Sigmoid colon (tissue), 4 donors: ENCODE data around the gene ELMOD2.

Experiments used
- POLR2A ChIP-seq, 2 donors: fragments of 450-650 bp; IDR thresholded peaks; one replicate each; pipeline ENCODE4 v1.6.1; 2016; ENCODE audit warnings: antibody characterized with exemption in 2 of 2, mild to moderate bottlenecking in 2 of 2, moderate library complexity in 2 of 2
- POLR2AphosphoS5 ChIP-seq, 4 donors: sonication (generic); formaldehyde crosslinking; IDR thresholded peaks; one replicate each; pipeline ENCODE4 v1.6.1; 2017; ENCODE audit warnings: antibody characterized with exemption in 4 of 4
- TF ChIP-seq, protein P1 (sequence below), 4 experiments: fragments of 450-650 bp in 3 of 4; fragments of 200-600 bp in 1 of 4; IDR thresholded peaks; one replicate each; pipeline ENCODE4 v1.5.1; 2016 to 2019; ENCODE audit warnings: antibody characterized with exemption in 4 of 4, mild to moderate bottlenecking in 3 of 4, moderate library complexity in 2 of 4

DNA sequence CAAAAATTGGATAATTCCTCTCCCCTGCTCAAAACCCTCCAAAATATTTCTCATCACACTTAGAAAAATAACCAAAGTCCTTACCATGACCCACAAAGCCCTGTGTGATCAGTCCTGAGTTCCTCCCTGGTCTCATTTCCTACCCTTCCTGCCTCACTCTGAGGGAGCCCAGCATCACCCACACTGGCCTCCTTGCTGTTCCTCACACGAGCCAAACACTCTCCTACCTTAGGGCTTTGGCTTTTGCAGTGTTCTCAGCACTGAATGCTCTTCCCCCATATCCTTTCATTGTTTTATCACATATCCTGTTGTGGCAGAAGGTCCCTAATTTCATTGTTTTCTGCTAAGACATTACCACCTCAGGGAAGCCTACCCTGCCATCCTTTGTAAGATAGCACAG is 38.0 kb upstream of the ELMOD2 start:
- TF ChIP-seq, protein P1, sequence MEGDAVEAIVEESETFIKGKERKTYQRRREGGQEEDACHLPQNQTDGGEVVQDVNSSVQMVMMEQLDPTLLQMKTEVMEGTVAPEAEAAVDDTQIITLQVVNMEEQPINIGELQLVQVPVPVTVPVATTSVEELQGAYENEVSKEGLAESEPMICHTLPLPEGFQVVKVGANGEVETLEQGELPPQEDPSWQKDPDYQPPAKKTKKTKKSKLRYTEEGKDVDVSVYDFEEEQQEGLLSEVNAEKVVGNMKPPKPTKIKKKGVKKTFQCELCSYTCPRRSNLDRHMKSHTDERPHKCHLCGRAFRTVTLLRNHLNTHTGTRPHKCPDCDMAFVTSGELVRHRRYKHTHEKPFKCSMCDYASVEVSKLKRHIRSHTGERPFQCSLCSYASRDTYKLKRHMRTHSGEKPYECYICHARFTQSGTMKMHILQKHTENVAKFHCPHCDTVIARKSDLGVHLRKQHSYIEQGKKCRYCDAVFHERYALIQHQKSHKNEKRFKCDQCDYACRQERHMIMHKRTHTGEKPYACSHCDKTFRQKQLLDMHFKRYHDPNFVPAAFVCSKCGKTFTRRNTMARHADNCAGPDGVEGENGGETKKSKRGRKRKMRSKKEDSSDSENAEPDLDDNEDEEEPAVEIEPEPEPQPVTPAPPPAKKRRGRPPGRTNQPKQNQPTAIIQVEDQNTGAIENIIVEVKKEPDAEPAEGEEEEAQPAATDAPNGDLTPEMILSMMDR (IDR thresholded peaks at IDR 0.05), result no peak
- no peak for TF ChIP-seq POLR2A (IDR thresholded peaks at IDR 0.05)
- no peak for TF ChIP-seq POLR2AphosphoS5 (IDR thresholded peaks at IDR 0.05)
